K562 (cell line): ENCODE measurements around the gene GPR152. TPM values are rescaled to one million over a fixed set of nuclear protein-coding genes. Genes with fewer than 3 reads are reported as not detected.

Experiments
- ATAC-seq: fragments of 200-7000 bp; cut with Tn5 transposase; 3 replicates; pipeline ENCODE4 v1.9.1; 2020; ENCODE audit warnings: moderate library complexity
- BruUV-seq: library from RNA; stranded (reverse); fragments of 400-500 nt; replicated peaks from 2 replicates; lab custom pipeline; 2021; lab: Mats Ljungman, UMichigan
- CTCF ChIA-PET: fragments of 300-600 bp; formaldehyde crosslinking; extraction: SDS; loops from one replicate; lab custom pipeline; 2021; ENCODE audit warnings: low intra/inter-chr PET ratio; lab: Yijun Ruan, JAX
- POLR2A ChIA-PET: fragments of 300-600, 350-650 bp; sonication (Branson Sonifier 250); formaldehyde crosslinking; extraction: SDS; loops from one replicate; lab custom pipeline; 2021; ENCODE audit warnings: antibody characterized with exemption, inconsistent platforms; lab: Yijun Ruan, JAX
- DNase-seq, 4 experiments: peaks; one replicate each; pipeline versions ENCODE4 v3.0.0 to v3.0.0-alpha.2; 2011 to 2018; ENCODE audit warnings: low spot score in 3 of 4, mixed read lengths in 3 of 4; ENCODE audit errors: extremely low read depth in 1 of 4
- FAIRE-seq: peaks from 2 replicates; lab custom pipeline; 2011; peaks lifted over from hg19 to GRCh38; lab: Jason Lieb, UNC
- H2AFZ ChIP-seq: 2 replicates; pipeline ENCODE4 v1.6.0; 2011; ENCODE audit warnings: low read depth, low read length, control low read depth, inconsistent platforms
- H3K27ac ChIP-seq: fragments of 200-600 bp; 3 replicates; pipeline ENCODE4 v1.8.0; 2011; ENCODE audit warnings: low read depth, mild to moderate bottlenecking, control low read depth, inconsistent platforms, low read length, moderate library complexity, mixed read lengths; ENCODE audit errors: extremely low read depth
- H3K27me3 ChIP-seq, 2 experiments: fragments of 300-600 bp in 1 of 2; 2 replicates in 1 of 2; 3 replicates in 1 of 2; pipeline versions ENCODE4 v1.6.0 to v1.8.0; 2011; ENCODE audit warnings: inconsistent platforms in 2 of 2, low read length in 2 of 2, mild to moderate bottlenecking in 1 of 2, mixed read lengths in 1 of 2, moderate library complexity in 1 of 2; ENCODE audit not compliant: control insufficient read depth in 2 of 2, insufficient read depth in 2 of 2
- H3K36me3 ChIP-seq: fragments of 300-600 bp; 3 replicates; pipeline ENCODE4 v1.8.0; 2011; ENCODE audit warnings: mild to moderate bottlenecking, low read length, inconsistent platforms; ENCODE audit not compliant: control insufficient read depth, insufficient read depth
- H3K4me1 ChIP-seq, 2 experiments: fragments of 200-600 bp in 1 of 2; replicated peaks in 1 of 2; 2 replicates in 1 of 2; 3 replicates in 1 of 2; pipeline versions ENCODE4 v1.5.1 to v1.8.0; 2011; ENCODE audit warnings: inconsistent platforms in 2 of 2, low read length in 2 of 2, mild to moderate bottlenecking in 1 of 2, mixed read lengths in 1 of 2, moderate library complexity in 1 of 2; ENCODE audit not compliant: control insufficient read depth in 2 of 2, insufficient read depth in 2 of 2
- H3K4me2 ChIP-seq: 2 replicates; pipeline ENCODE4 v1.6.1; 2011; ENCODE audit warnings: low read length, control low read depth, inconsistent platforms, mixed read lengths; ENCODE audit not compliant: insufficient read depth
- H3K4me3 ChIP-seq: fragments of 200-600 bp; sonication (generic), shearing (Covaris generic); 2 replicates; pipeline ENCODE4 v1.5.1; 2016; ENCODE audit warnings: control low read depth, inconsistent platforms
- H3K79me2 ChIP-seq: fragments of 200-600 bp; 3 replicates; pipeline ENCODE4 v1.8.0; 2011; ENCODE audit warnings: low read length, inconsistent platforms; ENCODE audit not compliant: control insufficient read depth, insufficient read depth
- H3K9ac ChIP-seq, 2 experiments: 2 replicates each; pipeline versions ENCODE4 v1.6.0 to v1.6.1; 2011; ENCODE audit warnings: low read depth in 2 of 2, low read length in 2 of 2, control low read depth in 1 of 2, inconsistent platforms in 1 of 2, mild to moderate bottlenecking in 1 of 2, mixed read lengths in 1 of 2; ENCODE audit not compliant: insufficient read depth in 1 of 2
- H3K9me1 ChIP-seq: one replicate; pipeline ENCODE4 v1.6.0; 2011; ENCODE audit warnings: inconsistent platforms, mild to moderate bottlenecking, low read length, moderate library complexity; ENCODE audit not compliant: control insufficient read depth, insufficient read depth
- H3K9me3 ChIP-seq: replicated peaks from 2 replicates; pipeline ENCODE4 v1.5.1; 2011; ENCODE audit warnings: low read depth, low read length, inconsistent platforms; ENCODE audit not compliant: control insufficient read depth, insufficient read depth
- H4K20me1 ChIP-seq: replicated peaks from 2 replicates; pipeline ENCODE4 v1.6.1; 2011; ENCODE audit warnings: low read length, inconsistent platforms, mixed read lengths; ENCODE audit not compliant: control insufficient read depth, insufficient read depth
- HNRNPL ChIP-seq: fragments of 200-400 bp; formaldehyde crosslinking; IDR thresholded peaks from 2 replicates; pipeline ENCODE4 v1.6.1; 2017; ENCODE audit warnings: low read depth, mild to moderate bottlenecking, low read length
- NCOA1 ChIP-seq: fragments of 450-650 bp; IDR thresholded peaks from 2 replicates; pipeline ENCODE4 v1.6.1; 2016; ENCODE audit warnings: low read depth
- ZNF217 ChIP-seq: sonication (generic); formaldehyde crosslinking; IDR thresholded peaks from 2 replicates; pipeline ENCODE4 v1.8.0; 2022; ENCODE audit warnings: mild to moderate bottlenecking, missing genetic modification reagents
- WGBS: fragments of 100-300 bp; shearing (Covaris generic); methylation state at CpG from one replicate; pipeline ENCODE4 v1.1.6; 2016; ENCODE audit warnings: low coverage, mixed read lengths; ENCODE audit not compliant: insufficient coverage; ENCODE audit errors: missing lambda C conversion rate; 5-methylcytosine and 5-hydroxymethylcytosine counted together
- in situ Hi-C: fragments of 300-500 bp; cut with MboI; formaldehyde crosslinking; loops from 4 replicates; pipeline ENCODE4 v1.15.0; 2018; ENCODE audit warnings: inconsistent platforms, mixed read lengths
- intact Hi-C: fragments of 100-400 bp; cut with micrococcal nuclease; formaldehyde crosslinking; loops from 2 replicates; pipeline ENCODE4 v1.14.2; 2022
- polyA plus RNA-seq, 8 experiments: library from polyadenylated mRNA; depleted of rRNA in 4 of 8; stranded (reverse) in 5 of 8; unstranded in 3 of 8; fragments of >200 nt; fragmentation: Nextera tagmentation in 2 of 8; fragmentation: Illumina TruSeq in 1 of 8; extraction: Ambion mirVana in 2 of 8; extraction: Trizol in 1 of 8; gene quantifications; 2 replicates each; pipeline versions ENCODE4 v1.2.1 to v1.2.3, GENCODE V29; 2011 to 2014; ENCODE audit warnings: inconsistent platforms in 1 of 8, missing spikeins in 1 of 8
- total RNA-seq, 7 experiments: library from RNA; depleted of rRNA in 6 of 7; stranded (reverse); fragments of >200 nt in 6 of 7; fragmentation: Illumina TruSeq in 2 of 7; extraction: Trizol in 2 of 7; gene quantifications; 2 replicates each; pipeline versions ENCODE4 v1.2.1 to v1.2.3, GENCODE V29; 2011 to 2021; ENCODE audit warnings: low replicate concordance in 1 of 7
- TF ChIP-seq, protein P1 (sequence below): sonication (generic); formaldehyde crosslinking; IDR thresholded peaks from 2 replicates; pipeline ENCODE4 v1.9.0; 2022; ENCODE audit warnings: mild to moderate bottlenecking, missing genetic modification reagents

The GPR152 gene
- total and polyA plus RNA-seq, 9 of the 15 experiments (the other 6 are each of a cell fraction or from before 2014, with no cell fraction given): not detected

DNA sequence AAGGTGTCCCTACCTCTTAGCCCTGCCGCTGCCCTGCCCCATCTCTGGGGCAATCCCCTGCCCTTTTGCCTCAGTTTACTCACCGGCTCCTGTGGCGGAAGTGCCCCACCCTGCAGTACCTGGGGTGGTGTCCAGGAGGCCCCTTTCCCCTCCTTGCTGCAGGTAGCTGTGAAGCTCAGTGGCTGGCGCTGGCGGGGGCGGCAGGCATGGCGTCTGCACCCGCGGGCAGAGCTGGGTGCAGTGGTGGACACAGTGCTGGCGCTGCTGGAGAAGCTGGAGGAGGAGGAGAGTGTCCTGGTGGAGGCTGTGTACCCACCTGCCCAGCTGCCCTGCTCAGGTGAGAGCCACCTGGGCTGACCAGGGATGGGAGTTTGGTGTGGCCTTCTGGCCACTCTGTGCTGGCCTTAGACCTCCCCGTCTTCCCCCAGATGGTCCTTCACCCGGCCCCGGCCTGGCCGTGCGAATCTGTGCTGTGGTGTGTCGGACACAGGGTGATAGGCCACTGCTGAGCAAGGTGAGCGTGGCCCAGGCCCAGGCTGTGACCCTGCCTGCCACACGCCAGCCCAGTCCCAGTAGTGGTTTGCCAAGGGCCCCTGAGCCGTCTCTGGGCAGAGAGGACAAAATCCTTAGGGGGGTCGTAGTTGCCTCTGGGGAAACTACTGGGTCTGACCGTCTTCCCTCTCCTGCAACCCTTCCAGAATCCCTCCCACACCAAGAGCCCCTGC lies 33.0 kb downstream of the GPR152 start:
- ATAC-seq: no peak
- ChIA-PET CTCF (no interaction called here), POLR2A (interaction anchor here (0.6 to 2.1 kb wide), 5 partner anchors 8 to 781 kb away, joined by 3 to 10 read pairs (median 4); partner anchors contain the start of genes PPP1CA and RPS6KB2)
- TF ChIP-seq HNRNPL: 0 out of 2 replicates have a peak, but pooled peaks have one; percentile 1
- TF ChIP-seq, protein P1, sequence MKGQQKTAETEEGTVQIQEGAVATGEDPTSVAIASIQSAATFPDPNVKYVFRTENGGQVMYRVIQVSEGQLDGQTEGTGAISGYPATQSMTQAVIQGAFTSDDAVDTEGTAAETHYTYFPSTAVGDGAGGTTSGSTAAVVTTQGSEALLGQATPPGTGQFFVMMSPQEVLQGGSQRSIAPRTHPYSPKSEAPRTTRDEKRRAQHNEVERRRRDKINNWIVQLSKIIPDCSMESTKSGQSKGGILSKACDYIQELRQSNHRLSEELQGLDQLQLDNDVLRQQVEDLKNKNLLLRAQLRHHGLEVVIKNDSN (CRISPR knock-in tag): 0 out of 2 replicates have a peak, but pooled peaks have one; percentile 21
- no peak for TF ChIP-seq ZNF217 (CRISPR knock-in tag)
- no peak for TF ChIP-seq NCOA1
- 90% methylated on average over 19 of the region's 21 CpGs for WGBS
- Histone ChIP-seq H3K27ac (no peak overlapping the region), H2AFZ (no peak overlapping the region), H3K4me3 (no peak overlapping the region), H3K9ac (peak overlapping the region; percentile 29 to 73; a peak in 3 of 4 replicates), H3K4me2 (no peak overlapping the region; the same call in 1 of the 2 replicates), H3K27me3 (no peaks in the 10 kb centered on the region), H3K9me3 (no peaks in the 10 kb centered on the region), H3K79me2 (peaks cover 8% of the 10 kb centered on the region; the same call in 1 of the 3 replicates), H3K36me3 (no peaks in the 10 kb centered on the region), H3K4me1 (peaks cover 6 to 73% of the 10 kb centered on the region in 2 experiments), H4K20me1 (no peaks in the 10 kb centered on the region), H3K9me1 (no peaks in the 10 kb centered on the region)
- no peak for DNase-seq
- in situ Hi-C loops (no loop called here), intact Hi-C loops (loop anchor here (5.0 kb wide), 1 partner anchor 48 kb away; the partner anchor contains the start of gene TMEM134)
- BruUV-seq: TSS peak; percentile 57
- FAIRE-seq: no peak
